ENCODE results near the gene HARBI1.

DNA sequence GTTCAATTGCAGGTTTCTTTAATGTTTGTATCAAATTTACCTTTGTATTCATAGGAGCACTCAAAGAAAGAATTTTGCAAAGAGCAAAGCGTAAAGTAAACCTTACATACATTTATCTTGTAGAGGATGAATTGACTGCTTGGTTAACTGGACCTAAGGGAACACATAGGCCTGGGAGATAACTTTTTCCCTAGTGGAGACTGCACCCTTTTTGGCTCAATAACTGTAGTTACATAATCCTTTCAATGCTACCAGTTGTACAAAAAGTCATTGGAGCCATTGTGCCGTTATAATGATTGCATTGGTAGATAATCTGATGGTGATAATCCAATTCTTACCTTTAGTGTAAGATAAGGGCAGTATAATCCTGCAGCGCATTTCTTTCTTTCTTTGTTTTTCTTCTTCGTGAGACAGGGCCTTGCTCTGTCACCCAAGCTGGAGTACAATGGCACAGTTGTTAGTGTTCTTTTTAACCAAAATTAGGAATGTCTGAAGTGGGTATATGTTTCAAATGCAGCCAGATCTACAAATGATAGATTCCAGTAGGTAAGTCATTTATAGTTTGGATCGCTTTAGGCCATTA, 18.6 kb upstream of the HARBI1 start:
- no peak for TF ChIP-seq EP300 (IDR thresholded peaks at IDR 0.05)
- TF ChIP-seq POLR2A (IDR thresholded peaks at IDR 0.05) = no peak
